HG03139 (cell line): ENCODE results near the gene UCK2.

ENCODE experiments used
- ATAC-seq: cut with Tn5 transposase; IDR thresholded peaks from one replicate; pipeline ENCODE4 v1.9.1; 2021; ENCODE audit not compliant: unreplicated experiment

The UCK2 gene

GRCh38 chr1:165877411-165877810, 50.0 kb downstream of the UCK2 start:
- no peak for ATAC-seq

- peak; percentile 44 for ATAC-seq
Measured at GRCh38 chr1:165877940-165878556, 50.6 kb downstream of the UCK2 start.

DNA sequence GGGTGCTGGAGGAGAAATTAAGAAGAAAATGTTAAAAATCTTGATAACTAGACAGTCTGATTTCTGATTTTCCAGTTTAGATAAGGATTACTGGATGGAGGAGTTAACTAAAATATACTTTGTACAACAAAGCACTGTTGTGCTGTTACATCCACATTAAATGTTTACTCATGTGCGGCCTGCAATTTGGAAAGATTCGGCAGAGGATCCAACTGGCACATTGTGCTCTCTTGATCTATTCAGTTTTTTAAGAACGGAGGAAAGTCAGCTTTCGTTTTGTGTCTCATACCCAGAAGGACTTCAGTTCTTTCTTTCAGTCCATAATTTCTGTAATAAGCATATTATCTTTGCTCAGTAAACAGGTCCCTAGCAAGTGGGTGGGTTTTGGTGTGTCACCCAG, 52.5 kb downstream of the UCK2 start:
- no peak for ATAC-seq

DNA sequence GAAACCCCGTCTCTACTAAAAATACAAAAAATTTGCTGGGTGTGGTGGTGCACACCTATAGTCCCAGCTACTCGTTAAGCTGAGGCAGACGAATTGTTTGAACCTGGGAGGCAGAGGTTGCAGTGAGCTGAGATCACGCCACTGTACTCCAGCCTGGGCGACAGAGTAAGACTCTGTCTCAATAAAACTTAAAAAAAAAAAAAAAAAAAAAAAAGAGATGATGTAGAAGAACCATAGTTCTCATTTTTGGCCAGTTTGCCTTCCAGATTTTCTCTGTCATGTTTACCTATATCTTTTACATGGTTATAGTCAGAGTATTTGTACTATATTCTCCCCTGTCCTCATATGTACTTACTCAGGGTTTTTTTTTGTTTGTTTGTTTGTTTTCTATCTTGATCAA, 53.6 kb downstream of the UCK2 start:
- ATAC-seq, result no peak

DNA sequence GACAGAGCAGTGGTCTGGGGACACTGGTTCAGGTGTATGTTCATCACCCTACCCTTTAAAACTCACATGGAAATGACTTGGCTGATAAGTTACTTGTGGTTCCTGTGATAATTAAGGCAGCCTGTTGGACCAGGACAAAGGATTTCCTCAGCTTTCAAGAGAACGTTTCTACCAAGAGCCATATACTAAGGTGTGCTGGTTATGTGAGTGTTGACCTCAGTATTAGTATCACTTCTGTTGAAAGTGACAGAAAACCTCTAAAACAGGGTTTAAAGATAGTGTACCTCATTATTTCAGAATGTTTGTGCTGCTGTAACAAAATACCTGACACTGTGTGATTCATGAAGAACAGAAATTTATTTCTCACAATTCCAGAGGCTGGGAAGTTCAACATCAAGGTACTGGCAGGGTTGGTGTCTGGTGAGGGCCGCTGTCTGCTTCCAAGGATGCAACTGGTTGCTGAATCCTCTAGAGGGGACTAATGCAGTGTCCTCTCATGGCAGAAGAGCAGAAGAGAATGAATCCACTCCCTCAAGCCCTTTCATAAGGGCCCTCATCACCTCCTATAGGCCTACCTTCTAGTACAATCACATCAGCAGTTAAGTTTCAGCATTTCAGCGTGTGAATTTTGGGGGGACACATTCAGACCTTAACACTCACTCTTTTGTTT, 54.9 kb downstream of the UCK2 start:
- ATAC-seq, result no peak

DNA sequence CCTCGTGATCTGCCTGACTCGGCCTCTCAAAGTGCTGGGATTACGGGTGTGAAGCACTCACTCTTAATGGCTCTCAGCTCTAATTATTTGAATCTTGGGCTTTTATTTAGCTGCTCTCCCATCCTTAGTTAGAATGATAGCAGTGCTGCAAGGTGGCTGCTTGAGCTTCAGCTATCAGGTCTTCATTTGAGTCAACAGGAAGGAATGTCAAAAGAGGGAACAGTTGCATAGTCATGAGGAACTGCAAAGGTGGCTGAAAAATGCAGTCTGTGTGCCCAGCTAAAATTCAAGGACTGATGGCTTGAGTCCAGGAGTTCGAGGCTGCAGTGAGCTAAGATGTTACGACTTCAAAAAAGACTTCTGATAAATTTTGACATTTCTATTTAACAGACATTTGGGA, 55.6 kb downstream of the UCK2 start:
- no peak for ATAC-seq

- ATAC-seq, result no peak
Measured at GRCh38 chr1:165884009-165884689, 56.7 kb downstream of the UCK2 start.

- no peak for ATAC-seq
Measured at GRCh38 chr1:165884690-165885304, 57.4 kb downstream of the UCK2 start.

DNA sequence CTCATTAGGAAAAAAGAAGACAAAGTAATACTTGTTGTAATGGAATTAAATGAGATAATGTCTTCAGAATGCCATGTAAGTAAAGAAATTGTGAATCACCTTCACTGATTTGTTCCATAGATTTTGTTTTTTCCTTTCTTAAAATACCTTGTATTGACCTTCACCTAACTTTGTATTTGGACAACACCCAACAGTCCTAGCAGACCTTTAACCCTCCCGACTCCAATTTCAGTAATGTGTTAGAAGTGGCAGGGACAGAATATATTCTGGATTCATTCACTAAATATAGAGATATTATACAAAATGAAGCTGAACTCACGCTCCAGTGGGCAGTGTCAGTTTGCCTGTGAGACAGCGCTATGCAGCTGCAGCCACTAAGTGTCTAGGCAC, 57.9 kb downstream of the UCK2 start:
- ATAC-seq, result no peak

GRCh38 chr1:165886193-165886592, 58.8 kb downstream of the UCK2 start:
- ATAC-seq, result no peak

DNA sequence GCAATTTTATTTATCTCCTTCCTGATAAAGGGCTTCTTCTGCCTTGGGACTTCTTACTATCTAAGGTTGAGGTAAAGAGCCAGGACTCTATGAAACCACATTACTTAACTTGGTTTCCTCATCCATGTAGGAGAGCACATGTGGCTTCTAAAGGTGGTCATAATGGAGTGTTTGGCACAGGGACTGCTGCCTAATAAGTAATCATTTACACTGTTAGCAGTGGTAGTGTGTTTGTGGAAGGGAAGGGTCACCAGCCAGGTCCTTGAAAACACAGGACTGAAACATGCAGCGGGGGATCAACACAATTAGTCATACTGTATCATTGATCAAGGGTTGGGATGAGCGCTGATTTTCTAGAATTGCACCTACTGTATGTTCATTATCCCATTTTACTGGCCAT, 59.6 kb downstream of the UCK2 start:
- no peak for ATAC-seq

DNA sequence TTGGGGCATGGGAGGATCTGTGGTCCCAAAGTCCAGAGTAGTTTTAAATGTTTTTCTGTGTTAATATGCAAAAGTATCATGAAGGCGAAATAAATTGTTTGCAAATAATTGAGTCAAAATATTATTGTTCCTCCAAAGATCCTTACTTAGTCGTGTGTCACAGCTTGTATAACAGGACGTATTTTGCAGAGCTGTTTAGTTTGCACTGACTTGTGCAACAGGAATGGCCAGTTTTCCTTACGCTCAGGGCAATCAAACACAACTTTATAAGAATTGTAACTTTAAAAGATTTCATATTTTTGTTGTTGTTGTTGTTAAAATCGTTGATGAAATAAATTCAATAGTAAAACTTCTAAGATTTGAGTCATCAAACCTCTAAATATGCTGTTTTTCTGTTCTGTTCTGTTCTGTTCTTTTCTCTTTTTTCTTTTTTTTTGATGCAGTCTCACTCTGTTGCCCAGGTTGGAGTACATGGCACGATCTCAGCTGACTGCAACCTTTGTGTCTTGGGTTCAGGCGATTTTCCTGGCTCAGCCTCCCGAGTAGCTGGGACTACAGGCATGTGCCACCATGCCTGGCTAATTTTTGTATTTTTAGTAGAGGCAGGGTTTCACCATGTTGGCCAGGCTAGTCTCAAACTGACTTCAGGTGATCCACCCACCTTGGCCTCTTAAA, 60.6 kb downstream of the UCK2 start:
- no peak for ATAC-seq

DNA sequence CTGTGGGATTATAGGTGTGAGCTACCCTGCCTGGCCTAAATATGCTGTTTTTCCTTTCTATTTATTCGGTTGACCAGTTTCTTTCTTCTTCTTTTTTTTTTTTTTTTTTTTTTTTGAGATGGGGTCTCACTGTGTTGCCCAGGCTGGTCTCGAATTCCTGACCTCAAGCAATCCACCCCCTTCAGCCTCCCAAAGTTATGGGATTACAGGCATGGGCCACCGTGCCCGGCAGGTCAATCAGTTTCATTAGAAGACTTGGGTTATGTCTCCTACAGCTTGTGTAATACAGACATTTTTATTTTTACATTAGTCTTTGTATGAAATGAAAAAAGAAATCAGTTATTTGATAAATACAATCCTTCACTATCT, 61.1 kb downstream of the UCK2 start:
- no peak for ATAC-seq

DNA sequence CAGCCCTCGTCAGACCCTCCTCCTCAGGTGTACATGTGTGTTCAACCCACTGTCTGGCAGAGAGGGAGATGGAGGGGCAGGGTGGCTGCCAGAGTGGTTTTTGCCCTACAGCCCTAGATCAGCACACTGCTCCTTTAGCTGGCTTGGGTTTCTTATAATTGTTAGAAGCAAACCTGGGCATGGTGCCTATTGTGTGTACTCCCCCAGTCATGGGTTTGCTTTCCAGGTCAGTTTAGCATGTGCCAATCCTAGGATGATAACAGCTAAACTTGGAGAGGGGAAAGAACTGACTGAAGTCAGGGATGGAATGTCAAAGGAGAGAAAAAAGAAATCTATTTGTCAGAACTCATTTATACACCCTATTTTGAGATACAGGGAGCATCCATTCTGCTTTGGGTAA, 63.3 kb downstream of the UCK2 start:
- ATAC-seq, result no peak

DNA sequence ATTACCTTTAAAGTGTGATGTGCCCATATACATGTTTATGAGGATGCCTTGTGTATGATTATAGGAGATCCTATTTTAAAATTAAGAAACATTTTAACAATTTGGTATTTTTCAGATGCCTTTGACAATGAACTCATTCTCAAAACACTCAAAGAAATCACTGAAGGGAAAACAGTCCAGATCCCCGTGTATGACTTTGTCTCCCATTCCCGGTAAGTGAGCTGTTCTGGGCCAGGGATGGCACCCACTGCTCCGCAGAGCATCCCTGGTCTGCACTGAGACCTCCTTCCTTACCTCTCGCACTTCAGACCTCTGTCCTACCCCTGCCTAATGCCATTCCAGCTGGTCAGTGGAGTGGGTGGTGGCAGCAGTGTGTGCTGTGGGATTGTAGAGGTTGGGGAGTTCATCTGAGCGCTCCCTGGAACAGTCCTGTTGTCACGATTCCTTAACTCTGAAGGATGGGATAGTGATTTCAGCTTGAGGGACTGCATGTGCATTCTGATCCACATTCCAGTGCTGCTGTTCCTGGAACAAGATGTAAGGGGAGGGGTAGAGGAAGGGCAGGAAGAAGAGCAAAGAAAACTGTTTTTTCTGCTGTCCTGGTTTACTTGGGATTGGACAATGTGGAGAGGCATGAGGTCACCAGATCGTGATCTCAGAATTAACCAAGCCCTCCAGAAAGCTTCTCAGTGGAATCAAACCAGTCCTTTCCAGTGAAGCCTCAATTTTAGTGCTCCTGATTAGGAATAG, 63.9 kb downstream of the UCK2 start:
- ATAC-seq, result no peak

- no peak for ATAC-seq
Measured at GRCh38 chr1:165892935-165893334, 65.5 kb downstream of the UCK2 start.

GRCh38 chr1:165893507-165893906, 66.1 kb downstream of the UCK2 start:
- no peak for ATAC-seq

GRCh38 chr1:165894591-165894990, 67.2 kb downstream of the UCK2 start:
- ATAC-seq, result no peak

DNA sequence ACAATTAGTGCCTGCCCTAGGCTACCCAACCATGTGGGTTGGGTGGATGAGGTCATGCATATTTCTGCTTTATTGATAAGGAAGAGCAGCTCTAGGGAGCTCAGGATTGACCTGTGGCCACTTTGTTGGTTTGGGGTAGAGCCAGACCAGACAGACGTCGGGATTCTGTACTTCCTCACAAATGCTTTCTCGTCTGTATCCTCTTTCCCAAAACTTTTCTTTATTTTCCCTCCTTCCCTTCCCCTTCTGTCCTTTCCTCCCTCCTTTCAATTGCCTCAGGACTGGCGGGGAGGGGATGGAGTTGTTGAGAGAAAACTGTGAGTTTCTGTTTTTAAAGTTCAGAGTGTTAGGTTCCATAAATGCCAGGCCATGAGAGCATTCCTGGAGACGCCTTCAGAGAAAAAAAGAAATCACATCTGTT, 68.0 kb downstream of the UCK2 start:
- ATAC-seq, result no peak

DNA sequence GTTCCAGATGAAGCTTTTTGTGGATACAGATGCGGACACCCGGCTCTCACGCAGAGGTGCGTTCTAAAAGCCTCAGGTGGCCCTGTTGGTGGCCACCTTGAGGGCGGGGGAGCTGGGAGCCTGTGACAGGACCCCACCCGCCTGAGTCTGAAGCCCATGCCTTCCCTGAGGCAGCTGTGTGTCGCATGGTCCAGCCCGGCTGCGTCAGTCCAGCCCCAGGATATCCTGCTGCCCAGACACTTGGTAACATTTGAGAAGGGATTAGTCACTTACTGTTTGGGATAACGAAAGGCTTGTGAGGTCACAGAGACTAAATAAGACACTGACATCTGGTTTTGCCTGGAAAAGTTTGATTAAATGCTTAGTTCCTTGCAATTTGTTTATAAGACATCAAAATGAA, 68.9 kb downstream of the UCK2 start:
- no peak for ATAC-seq
